ENCODE measurements around the gene CDK18. TPM values are rescaled to one million over a fixed set of nuclear protein-coding genes. Genes with fewer than 3 reads are reported as not detected.

Gene CDK18
- total RNA-seq, 6 donors from 2014 or later = 16.7 to 130 (median 30.4) TPM

DNA sequence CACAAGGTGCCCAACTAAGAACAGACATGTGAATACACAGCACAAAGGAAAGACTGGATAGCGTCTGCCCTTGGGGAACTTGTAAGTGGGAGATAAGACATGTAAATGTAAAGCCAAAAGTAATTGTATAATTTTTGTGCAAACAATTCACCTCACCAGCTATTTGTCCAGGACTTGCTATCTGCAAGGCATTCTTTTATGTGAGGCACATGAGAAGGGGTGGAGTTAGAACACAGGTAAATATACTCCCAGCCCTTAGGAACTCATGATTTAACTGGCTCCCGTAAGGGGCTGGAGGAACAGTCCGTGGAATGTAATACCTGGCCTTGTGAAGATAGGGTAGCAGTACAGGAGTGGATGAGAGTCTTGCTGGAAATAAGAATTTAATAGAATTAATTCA lies 61.3 kb downstream of the CDK18 start:
- 60% methylated on average over 3 of the region's 3 CpGs for WGBS, 2 donors
- Histone ChIP-seq H3K4me3 (no peak overlapping the region), H3K27ac (no peak overlapping the region), H3K36me3 (no peaks in the 10 kb centered on the region), H3K9me3 (peaks cover 0 to 8% (median 4%) of the 10 kb centered on the region in 4 donors), H3K4me1 (peaks cover 8 to 15% (median 11%) of the 10 kb centered on the region in 4 donors), H3K27me3 (peaks cover 0 to 18% (median 7%) of the 10 kb centered on the region in 4 donors)
- TF ChIP-seq, protein P1, sequence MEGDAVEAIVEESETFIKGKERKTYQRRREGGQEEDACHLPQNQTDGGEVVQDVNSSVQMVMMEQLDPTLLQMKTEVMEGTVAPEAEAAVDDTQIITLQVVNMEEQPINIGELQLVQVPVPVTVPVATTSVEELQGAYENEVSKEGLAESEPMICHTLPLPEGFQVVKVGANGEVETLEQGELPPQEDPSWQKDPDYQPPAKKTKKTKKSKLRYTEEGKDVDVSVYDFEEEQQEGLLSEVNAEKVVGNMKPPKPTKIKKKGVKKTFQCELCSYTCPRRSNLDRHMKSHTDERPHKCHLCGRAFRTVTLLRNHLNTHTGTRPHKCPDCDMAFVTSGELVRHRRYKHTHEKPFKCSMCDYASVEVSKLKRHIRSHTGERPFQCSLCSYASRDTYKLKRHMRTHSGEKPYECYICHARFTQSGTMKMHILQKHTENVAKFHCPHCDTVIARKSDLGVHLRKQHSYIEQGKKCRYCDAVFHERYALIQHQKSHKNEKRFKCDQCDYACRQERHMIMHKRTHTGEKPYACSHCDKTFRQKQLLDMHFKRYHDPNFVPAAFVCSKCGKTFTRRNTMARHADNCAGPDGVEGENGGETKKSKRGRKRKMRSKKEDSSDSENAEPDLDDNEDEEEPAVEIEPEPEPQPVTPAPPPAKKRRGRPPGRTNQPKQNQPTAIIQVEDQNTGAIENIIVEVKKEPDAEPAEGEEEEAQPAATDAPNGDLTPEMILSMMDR (IDR thresholded peaks at IDR 0.05) = no peak
- DNase-seq = no peak
- peak in 1 of 2 donors; percentile 74 for ATAC-seq (ENCODE audit: low FRiP score in 2 of 2)

DNA sequence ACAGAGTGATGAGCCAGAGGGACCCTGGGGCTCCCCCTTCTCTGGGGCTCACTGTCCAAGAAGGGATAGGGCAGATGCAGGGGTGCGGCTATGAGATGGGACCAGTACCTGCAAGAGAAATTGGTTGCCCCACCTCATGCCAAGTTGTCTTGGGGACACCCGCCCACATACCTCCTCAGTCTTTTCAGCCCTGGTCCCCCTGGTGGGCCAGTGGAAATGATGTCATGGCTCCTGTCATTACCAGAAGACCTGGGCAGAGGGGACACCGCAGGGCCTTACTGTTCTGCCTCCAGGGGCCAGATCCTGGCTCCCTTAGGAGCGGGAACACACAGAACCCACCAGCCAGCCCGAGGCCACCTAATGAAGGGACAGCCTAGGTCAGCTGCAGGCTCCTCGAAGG lies 63.2 kb downstream of the CDK18 start:
- no peak for ATAC-seq (ENCODE audit: low FRiP score in 2 of 2)
- Histone ChIP-seq H3K4me1 (peaks cover 8 to 15% (median 11%) of the 10 kb centered on the region in 4 donors), H3K9me3 (no peaks in the 10 kb centered on the region), H3K36me3 (no peaks in the 10 kb centered on the region), H3K4me3 (no peak overlapping the region), H3K27me3 (peaks cover 0 to 18% (median 7%) of the 10 kb centered on the region in 4 donors), H3K27ac (no peak overlapping the region)
- WGBS, 2 donors = 86 to 87% methylated on average over 5 to 6 of the region's 6 CpGs
- TF ChIP-seq, protein P1 (IDR thresholded peaks at IDR 0.05) = no peak
- no peak for TF ChIP-seq POLR2AphosphoS5 (IDR thresholded peaks at IDR 0.05)
- TF ChIP-seq POLR2A (IDR thresholded peaks at IDR 0.05) = no peak
- no peak for TF ChIP-seq EP300 (IDR thresholded peaks at IDR 0.05)
- no peak for DNase-seq

- no peak for DNase-seq
- H3K36me3 ChIP-seq = no peaks in the 10 kb centered on the region
- 57 to 67% methylated on average over 5 of the region's 5 CpGs for WGBS, 2 donors
- no peak for ATAC-seq (ENCODE audit: low FRiP score in 2 of 2)
- H3K4me3 ChIP-seq = peak overlapping the region in 2 of 4 donors; percentile 54 to 56
- no peaks in the 10 kb centered on the region for H3K9me3 ChIP-seq
- peaks cover 0 to 18% (median 7%) of the 10 kb centered on the region in 4 donors for H3K27me3 ChIP-seq
- peak overlapping the region in 2 of 4 donors; percentile 58 to 59 for H3K27ac ChIP-seq
- peaks cover 8 to 15% (median 11%) of the 10 kb centered on the region in 4 donors for H3K4me1 ChIP-seq
- TF ChIP-seq POLR2AphosphoS5 (IDR thresholded peaks at IDR 0.05) (no peak), EP300 (IDR thresholded peaks at IDR 0.05) (no peak), POLR2A (IDR thresholded peaks at IDR 0.05) (no peak)
- TF ChIP-seq, protein P1 (IDR thresholded peaks at IDR 0.05) = no peak
Measured at GRCh38 chr1:205568135-205568468, 63.6 kb downstream of the CDK18 start.

- peaks cover 8 to 15% (median 11%) of the 10 kb centered on the region in 4 donors for H3K4me1 ChIP-seq
- WGBS, 2 donors = 10 to 11% methylated on average over 8 to 22 of the region's 90 CpGs
- no peaks in the 10 kb centered on the region for H3K9me3 ChIP-seq
- H3K36me3 ChIP-seq = no peaks in the 10 kb centered on the region
- H3K4me3 ChIP-seq = peak overlapping the region; percentile 10 to 56 (median 49)
- DNase-seq = peak in 1 of 2 donors; percentile 81
- ATAC-seq (ENCODE audit: low FRiP score in 2 of 2) = peak in 1 of 2 donors; percentile 39
- peak overlapping the region in 3 of 4 donors; percentile 58 to 75 (median 59) for H3K27ac ChIP-seq
- TF ChIP-seq POLR2A (IDR thresholded peaks at IDR 0.05) = no peak
- TF ChIP-seq, protein P1 (IDR thresholded peaks at IDR 0.05) = peak in 4 of 6 experiments; percentile 15 to 32 (median 25)
- peaks cover 0 to 18% (median 7%) of the 10 kb centered on the region in 4 donors for H3K27me3 ChIP-seq
Measured at GRCh38 chr1:205568469-205569361, 64.2 kb downstream of the CDK18 start.

Measured in upper lobe of left lung (tissue), 6 donors.